Bronchial epithelial cell (primary cell): ENCODE measurements around the gene NACA. TPM values are rescaled to one million over a fixed set of nuclear protein-coding genes. Genes with fewer than 3 reads are reported as not detected.

Experiments
- DNase-seq: peaks from one replicate; pipeline ENCODE4 v3.0.0-alpha.2; 2010; ENCODE audit warnings: low read depth
- FAIRE-seq: peaks from 2 replicates; lab custom pipeline; 2011; peaks lifted over from hg19 to GRCh38; lab: Jason Lieb, UNC
- H3K27me3 ChIP-seq: 2 replicates; pipeline ENCODE4 v1.5.1; 2011; ENCODE audit warnings: low read length; ENCODE audit not compliant: control insufficient read depth, insufficient read depth
- H3K36me3 ChIP-seq: 2 replicates; pipeline ENCODE4 v1.5.1; 2011; ENCODE audit warnings: low read length; ENCODE audit not compliant: control insufficient read depth, insufficient read depth
- H3K4me3 ChIP-seq: 2 replicates; pipeline ENCODE4 v1.5.1; 2011; ENCODE audit warnings: mild to moderate bottlenecking, low read depth, low read length, control low read depth
- CTCF ChIP-seq: IDR thresholded peaks from 2 replicates; pipeline ENCODE4 v1.5.1; 2011; ENCODE audit warnings: mild to moderate bottlenecking, moderate library complexity, low read length, control low read depth, inconsistent platforms; ENCODE audit not compliant: insufficient read depth, severe bottlenecking
- total RNA-seq: library from RNA; depleted of rRNA; stranded (reverse); fragments of >200 nt; gene quantifications from 2 replicates; pipeline ENCODE4 v1.2.1, GENCODE V29; 2014

The NACA gene
- total RNA-seq, 1 donor from 2014 or later: 1,412 TPM

- DNase-seq (no peak), FAIRE-seq (no peak)
- Histone ChIP-seq H3K36me3 (peaks cover 16% of the 10 kb centered on the region), H3K27me3 (no peaks in the 10 kb centered on the region), H3K4me3 (no peak overlapping the region)
- no peak for TF ChIP-seq CTCF
Measured at GRCh38 chr12:56670836-56671235, 54.3 kb downstream of the NACA start.

DNA sequence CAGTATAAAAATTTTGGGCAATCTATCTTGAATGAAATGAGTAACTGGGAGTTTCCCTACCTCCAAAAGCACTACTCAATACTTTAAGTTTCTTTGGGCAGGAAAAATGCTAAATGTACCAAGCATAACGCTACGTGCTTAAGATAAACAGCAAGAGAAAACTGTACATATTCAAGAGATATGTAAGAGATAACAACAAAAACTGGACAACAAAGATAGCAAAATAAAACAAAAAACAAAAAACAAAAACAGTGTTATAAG lies 57.0 kb downstream of the NACA start:
- no peak for TF ChIP-seq CTCF
- peaks cover 19% of the 10 kb centered on the region for H3K36me3 ChIP-seq
- H3K27me3 ChIP-seq: no peaks in the 10 kb centered on the region
- no peak overlapping the region for H3K4me3 ChIP-seq
- DNase-seq (no peak), FAIRE-seq (no peak)

Other genes starting within 250 kb of the NACA start
- 5.2 and 6.1 TPM in 2 replicates for gene GLS2, start 237.1 kb downstream of the NACA start, total RNA-seq
- gene RBMS2, start 203.5 kb downstream of the NACA start, total RNA-seq: 9.2 and 11.0 TPM in 2 replicates
- gene BAZ2A, start 95.0 kb downstream of the NACA start, total RNA-seq: 10.8 and 19.1 TPM in 2 replicates
- gene ATP5F1B, start 79.3 kb downstream of the NACA start, total RNA-seq: 519 and 608 TPM in 2 replicates
- 58.4 and 64.3 TPM in 2 replicates for gene PTGES3, start 37.0 kb downstream of the NACA start, total RNA-seq
- 3.2 and 3.7 TPM in 2 replicates for gene PRIM1, start 27.0 kb upstream of the NACA start, total RNA-seq
- under 0.01 TPM in 1 of 2 replicates, not detected in the other for gene HSD17B6, start 38.0 kb upstream of the NACA start, total RNA-seq
- 0.26 and 4.9 TPM in 2 replicates for gene SDR9C7, start 209.1 kb upstream of the NACA start, total RNA-seq
- 0.51 and 1.6 TPM in 2 replicates for gene RDH16, start 232.3 kb upstream of the NACA start, total RNA-seq